MCF 10A (cell line): Measurements from ENCODE around the gene MAPKBP1. TPM values are rescaled to one million over a fixed set of nuclear protein-coding genes. Genes with fewer than 3 reads are reported as not detected.

Source experiments
- BruUV-seq: library from RNA; stranded (reverse); fragments of 400-500 nt; replicated peaks from 2 replicates; lab custom pipeline; 2021; lab: Mats Ljungman, UMichigan
- CTCF ChIA-PET: fragments of 300-600 bp; sonication (Branson Sonifier 250); formaldehyde crosslinking; extraction: SDS; loops from one replicate; lab custom pipeline; 2021; ENCODE audit warnings: antibody characterized with exemption, inconsistent platforms; lab: Yijun Ruan, JAX
- POLR2A ChIA-PET: fragments of 300-600, 350-650 bp; sonication (Branson Sonifier 250); formaldehyde crosslinking; extraction: SDS; loops from one replicate; lab custom pipeline; 2020; ENCODE audit warnings: antibody characterized with exemption, inconsistent platforms; lab: Yijun Ruan, JAX
- DNase-seq: peaks from one replicate; pipeline ENCODE4 v3.0.0-alpha.2; 2018; ENCODE audit not compliant: unreplicated experiment
- H3K27ac Mint-ChIP-seq: one replicate; pipeline ENCODE4 v1.8.0; 2022; ENCODE audit warnings: mild to moderate bottlenecking, low read depth, mixed read lengths; ENCODE audit not compliant: unreplicated experiment
- H3K27me3 Mint-ChIP-seq: one replicate; pipeline ENCODE4 v1.8.0; 2022; ENCODE audit warnings: mixed read lengths; ENCODE audit not compliant: insufficient read depth, unreplicated experiment
- H3K36me3 Mint-ChIP-seq: one replicate; pipeline ENCODE4 v1.8.0; 2022; ENCODE audit warnings: mild to moderate bottlenecking, moderate library complexity, mixed read lengths; ENCODE audit not compliant: insufficient read depth, unreplicated experiment
- H3K4me1 Mint-ChIP-seq: one replicate; pipeline ENCODE4 v1.8.0; 2022; ENCODE audit warnings: mixed read lengths; ENCODE audit not compliant: insufficient read depth, unreplicated experiment
- H3K4me3 Mint-ChIP-seq: one replicate; pipeline ENCODE4 v1.8.0; 2022; ENCODE audit warnings: mild to moderate bottlenecking, moderate library complexity, mixed read lengths; ENCODE audit not compliant: unreplicated experiment
- H3K9me3 Mint-ChIP-seq: one replicate; pipeline ENCODE4 v1.8.0; 2022; ENCODE audit warnings: mixed read lengths; ENCODE audit not compliant: unreplicated experiment
- intact Hi-C: fragments of 100-400 bp; cut with micrococcal nuclease; formaldehyde crosslinking; loops from 2 replicates; pipeline ENCODE4 v1.14.1; 2022
- total RNA-seq: library from RNA; stranded (reverse); gene quantifications from 2 replicates; pipeline ENCODE4 v1.2.3, GENCODE V29; 2022
- TF ChIP-seq, protein P1 (sequence below): fragments of 200-600 bp; IDR thresholded peaks from one replicate; pipeline ENCODE4 v1.8.0; 2022; ENCODE audit warnings: antibody characterized with exemption, mild to moderate bottlenecking; ENCODE audit not compliant: unreplicated experiment

MAPKBP1 gene
- total RNA-seq, 1 experiment from 2014 or later, result 35.0 TPM

DNA sequence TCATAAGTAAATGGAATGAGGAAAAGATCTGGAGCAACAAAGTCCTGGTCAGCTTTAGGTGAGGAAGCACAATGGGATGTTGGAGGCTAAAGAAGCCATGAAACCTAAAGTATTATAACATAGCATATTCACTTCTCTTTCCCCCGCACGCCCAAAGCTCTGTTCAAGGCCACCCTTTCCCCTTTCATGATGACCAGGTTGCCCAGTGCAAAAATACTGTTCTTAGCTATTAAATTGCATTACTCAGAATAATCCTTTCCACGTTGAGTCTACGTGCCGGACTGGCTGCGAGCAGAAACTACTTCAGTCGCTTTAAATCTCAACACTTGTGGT is 589 bp upstream of the MAPKBP1 start:
- no TSS peak for BruUV-seq
- Mint-ChIP-seq H3K36me3 (peaks cover 13% of the 10 kb centered on the region), H3K27ac (peak overlapping the region; percentile 85)

DNA sequence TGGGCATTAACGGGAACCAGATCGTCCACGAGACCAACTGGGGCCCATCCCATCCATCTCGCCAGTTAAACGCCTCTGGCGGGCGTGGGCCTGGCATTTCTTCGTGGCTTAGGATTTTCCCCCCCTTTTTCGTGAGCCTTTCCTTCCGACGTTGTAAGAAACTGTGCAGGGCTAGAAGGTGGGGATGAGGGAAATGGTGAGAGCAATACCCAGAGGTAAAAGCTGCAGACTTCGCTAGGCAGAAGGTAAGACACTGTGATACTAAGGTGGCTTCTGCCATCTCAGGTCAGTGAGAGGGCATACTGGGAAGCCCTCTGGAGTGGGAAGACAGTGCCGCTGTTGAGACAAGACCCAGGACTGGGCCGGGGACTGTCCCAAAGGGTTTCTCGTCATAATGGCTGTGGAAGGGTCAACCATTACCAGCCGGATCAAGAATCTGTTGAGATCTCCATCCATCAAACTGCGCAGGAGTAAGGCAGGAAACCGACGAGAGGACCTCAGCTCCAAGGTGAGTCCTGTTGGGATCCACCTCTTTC is 666 bp downstream of the MAPKBP1 start:
- BruUV-seq, result TSS peak; percentile 55
- peaks cover 42% of the 10 kb centered on the region for H3K4me1 Mint-ChIP-seq
- no peaks in the 10 kb centered on the region for H3K9me3 Mint-ChIP-seq
- intact Hi-C loops, result loop anchor here (1.0 to 5.0 kb wide), 3 partner anchors 31 to 218 kb away; partner anchors contain the start of genes EHD4 and TYRO3
- CTCF ChIA-PET, result interaction anchor here (0.6 to 11.2 kb wide), 12 partner anchors 9 to 363 kb away, joined by 3 to 249 read pairs (median 8); no protein-coding TSS in a partner anchor
- no peaks in the 10 kb centered on the region for H3K27me3 Mint-ChIP-seq
- TF ChIP-seq, protein P1, sequence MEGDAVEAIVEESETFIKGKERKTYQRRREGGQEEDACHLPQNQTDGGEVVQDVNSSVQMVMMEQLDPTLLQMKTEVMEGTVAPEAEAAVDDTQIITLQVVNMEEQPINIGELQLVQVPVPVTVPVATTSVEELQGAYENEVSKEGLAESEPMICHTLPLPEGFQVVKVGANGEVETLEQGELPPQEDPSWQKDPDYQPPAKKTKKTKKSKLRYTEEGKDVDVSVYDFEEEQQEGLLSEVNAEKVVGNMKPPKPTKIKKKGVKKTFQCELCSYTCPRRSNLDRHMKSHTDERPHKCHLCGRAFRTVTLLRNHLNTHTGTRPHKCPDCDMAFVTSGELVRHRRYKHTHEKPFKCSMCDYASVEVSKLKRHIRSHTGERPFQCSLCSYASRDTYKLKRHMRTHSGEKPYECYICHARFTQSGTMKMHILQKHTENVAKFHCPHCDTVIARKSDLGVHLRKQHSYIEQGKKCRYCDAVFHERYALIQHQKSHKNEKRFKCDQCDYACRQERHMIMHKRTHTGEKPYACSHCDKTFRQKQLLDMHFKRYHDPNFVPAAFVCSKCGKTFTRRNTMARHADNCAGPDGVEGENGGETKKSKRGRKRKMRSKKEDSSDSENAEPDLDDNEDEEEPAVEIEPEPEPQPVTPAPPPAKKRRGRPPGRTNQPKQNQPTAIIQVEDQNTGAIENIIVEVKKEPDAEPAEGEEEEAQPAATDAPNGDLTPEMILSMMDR, result no peak
- peak overlapping the region; percentile 92 for H3K4me3 Mint-ChIP-seq
- H3K36me3 Mint-ChIP-seq, result peaks cover 15% of the 10 kb centered on the region
- no peak for DNase-seq
- POLR2A ChIA-PET, result interaction anchor here (0.6 to 19.2 kb wide), 12 partner anchors 17 to 995 kb away, joined by 3 to 486 read pairs (median 4); partner anchors contain the start of genes EHD4, JMJD7 and MGA
- H3K27ac Mint-ChIP-seq, result peak overlapping the region; percentile 85

More for the DNA sequence above, 589 bp upstream of the MAPKBP1 start:
- TF ChIP-seq, protein P1, result no peak
- intact Hi-C loops, result loop anchor here (1.0 to 5.0 kb wide), 3 partner anchors 33 to 216 kb away; partner anchors contain the start of genes EHD4 and TYRO3
- Mint-ChIP-seq H3K4me3 (peak overlapping the region; percentile 92), H3K9me3 (no peaks in the 10 kb centered on the region), H3K4me1 (peaks cover 35% of the 10 kb centered on the region), H3K27me3 (no peaks in the 10 kb centered on the region)
- POLR2A ChIA-PET, result interaction anchor here (0.7 to 19.2 kb wide), 17 partner anchors 11 to 295 kb away, joined by 3 to 486 read pairs (median 4); partner anchors contain the start of genes EHD4, JMJD7, MGA and PLA2G4B
- no peak for DNase-seq
- CTCF ChIA-PET, result interaction anchor here (0.6 to 11.2 kb wide), 32 partner anchors 9 to 364 kb away, joined by 3 to 249 read pairs (median 5); no protein-coding TSS in a partner anchor

DNA sequence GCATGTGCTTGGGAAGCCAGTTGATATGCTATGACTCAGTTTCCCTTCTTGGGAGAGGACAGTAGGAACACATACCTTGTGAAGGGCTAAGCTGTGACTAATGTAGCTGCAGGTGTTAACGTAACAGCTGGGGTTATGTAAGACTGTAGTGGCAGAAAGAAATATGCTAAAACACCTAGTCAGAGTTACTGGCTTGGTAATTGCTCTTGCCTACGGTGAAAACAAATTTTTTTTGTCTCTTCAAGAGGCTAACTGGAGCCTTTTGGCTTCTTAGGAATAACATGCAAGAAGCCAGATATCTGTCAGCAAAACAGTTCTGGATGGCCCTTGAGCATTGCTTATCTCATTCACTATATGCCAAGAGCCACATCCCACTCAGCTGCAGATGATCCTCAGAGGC is 1.4 kb downstream of the MAPKBP1 start:
- ChIA-PET CTCF (interaction anchor here (0.9 to 11.2 kb wide), 4 partner anchors 25 to 171 kb away, joined by 3 to 249 read pairs (median 75); no protein-coding TSS in a partner anchor), POLR2A (interaction anchor here (0.6 to 19.2 kb wide), 6 partner anchors 17 to 782 kb away, joined by 3 to 486 read pairs (median 12); partner anchors contain the start of genes EHD4 and JMJD7)
- DNase-seq, result peak; percentile 77
- intact Hi-C loops, result no loop called here
- TF ChIP-seq, protein P1, result no peak
- H3K27ac Mint-ChIP-seq, result peak overlapping the region; percentile 85
- H3K4me1 Mint-ChIP-seq, result peaks cover 49% of the 10 kb centered on the region
- no peaks in the 10 kb centered on the region for H3K9me3 Mint-ChIP-seq
- H3K36me3 Mint-ChIP-seq, result peaks cover 13% of the 10 kb centered on the region
- BruUV-seq, result TSS peak; percentile 29
- peak overlapping the region; percentile 92 for H3K4me3 Mint-ChIP-seq
- H3K27me3 Mint-ChIP-seq, result no peaks in the 10 kb centered on the region

DNA sequence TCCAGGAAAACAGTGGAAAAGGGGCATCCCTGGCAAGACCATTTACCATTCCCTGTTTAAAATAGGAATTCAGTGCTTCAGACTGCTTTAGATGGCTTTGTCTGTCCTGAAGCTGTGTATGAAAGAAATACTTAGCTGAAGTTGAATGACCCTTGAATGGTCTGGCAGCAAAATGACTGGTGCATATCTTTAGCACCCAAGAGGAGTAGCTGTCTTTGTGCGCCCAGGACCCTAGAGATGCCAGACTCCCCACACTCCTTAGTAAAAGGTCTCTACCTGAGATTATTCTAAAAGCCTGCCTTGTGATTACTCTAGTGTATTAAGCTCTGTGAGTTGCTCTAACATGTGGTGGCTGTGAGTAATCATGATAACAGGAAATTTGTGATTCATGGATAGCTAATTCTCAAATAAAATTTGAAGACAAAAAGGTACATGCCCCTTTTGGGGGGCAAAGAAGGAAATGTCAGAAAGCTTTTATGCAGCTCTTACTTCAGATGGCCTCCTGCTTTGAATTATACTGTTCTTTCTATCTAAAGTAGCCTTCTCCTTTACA is 3.2 kb downstream of the MAPKBP1 start:
- H3K27ac Mint-ChIP-seq, result peak overlapping the region; percentile 73
- TF ChIP-seq, protein P1, result no peak
- no peak for DNase-seq
- CTCF ChIA-PET, result interaction anchor here (0.9 to 11.2 kb wide), 7 partner anchors 10 to 50 kb away, joined by 3 to 249 read pairs (median 7); no protein-coding TSS in a partner anchor
- POLR2A ChIA-PET, result interaction anchor here (0.6 to 19.2 kb wide), 7 partner anchors 15 to 570 kb away, joined by 3 to 486 read pairs (median 6); partner anchors contain the start of genes EHD4 and RPAP1
- no peaks in the 10 kb centered on the region for H3K9me3 Mint-ChIP-seq
- H3K4me3 Mint-ChIP-seq, result peak overlapping the region; percentile 92
- no TSS peak for BruUV-seq
- intact Hi-C loops, result no loop called here
- peaks cover 53% of the 10 kb centered on the region for H3K4me1 Mint-ChIP-seq
- H3K36me3 Mint-ChIP-seq, result peaks cover 13% of the 10 kb centered on the region
- H3K27me3 Mint-ChIP-seq, result no peaks in the 10 kb centered on the region
